ENCODE measurements around the gene PGBD5.

The PGBD5 gene

GRCh38 chr1:230396966-230397365, 29.2 kb downstream of the PGBD5 start:
- Histone ChIP-seq H3K27me3 (ENCODE audit: low read depth, low read length) (no peaks in the 10 kb centered on the region), H4K20me1 (ENCODE audit: insufficient read depth, low read length) (no peaks in the 10 kb centered on the region), H3K9ac (ENCODE audit: low read length) (no peak overlapping the region), H3K4me1 (ENCODE audit: low read length) (no peaks in the 10 kb centered on the region), H3K4me3 (ENCODE audit: low read length) (no peak overlapping the region), H3K4me2 (ENCODE audit: low read length) (no peak overlapping the region), H2AFZ (ENCODE audit: low read depth, low read length) (no peak overlapping the region), H3K36me3 (replicated peaks; ENCODE audit: low read depth, low read length) (no peaks in the 10 kb centered on the region), H3K79me2 (ENCODE audit: low read length) (no peaks in the 10 kb centered on the region), H3K27ac (ENCODE audit: low read length) (no peak overlapping the region), H3K9me3 (ENCODE audit: insufficient read depth, low read length) (no peaks in the 10 kb centered on the region)
- TF ChIP-seq CTCF (IDR thresholded peaks at IDR 0.05; ENCODE audit: low read depth, low read length) (no peak), EZH2phosphoT487 (IDR thresholded peaks at IDR 0.05; ENCODE audit: low read depth) (no peak)

GRCh38 chr1:230395932-230396331, 30.2 kb downstream of the PGBD5 start:
- H2AFZ ChIP-seq (ENCODE audit: low read depth, low read length), result no peak overlapping the region
- H3K27ac ChIP-seq (ENCODE audit: low read length), result no peak overlapping the region
- H3K9ac ChIP-seq (ENCODE audit: low read length), result no peak overlapping the region
- no peaks in the 10 kb centered on the region for H3K4me1 ChIP-seq (ENCODE audit: low read length)
- no peaks in the 10 kb centered on the region for H4K20me1 ChIP-seq (ENCODE audit: insufficient read depth, low read length)
- H3K4me3 ChIP-seq (ENCODE audit: low read length), result no peak overlapping the region
- no peaks in the 10 kb centered on the region for H3K9me3 ChIP-seq (ENCODE audit: insufficient read depth, low read length)
- H3K36me3 ChIP-seq (replicated peaks; ENCODE audit: low read depth, low read length), result no peaks in the 10 kb centered on the region
- H3K79me2 ChIP-seq (ENCODE audit: low read length), result no peaks in the 10 kb centered on the region
- 0 out of 2 replicates have a peak, but pooled peaks cover 4% of the 10 kb centered on the region for H3K27me3 ChIP-seq (ENCODE audit: low read depth, low read length)
- TF ChIP-seq EZH2phosphoT487 (IDR thresholded peaks at IDR 0.05; ENCODE audit: low read depth) (no peak), CTCF (IDR thresholded peaks at IDR 0.05; ENCODE audit: low read depth, low read length) (no peak)
- H3K4me2 ChIP-seq (ENCODE audit: low read length), result no peak overlapping the region

- H3K27me3 ChIP-seq (ENCODE audit: low read depth, low read length), result 0 out of 2 replicates have a peak, but pooled peaks cover 7% of the 10 kb centered on the region
- no peaks in the 10 kb centered on the region for H4K20me1 ChIP-seq (ENCODE audit: insufficient read depth, low read length)
- no peaks in the 10 kb centered on the region for H3K9me3 ChIP-seq (ENCODE audit: insufficient read depth, low read length)
- no peak overlapping the region for H3K4me3 ChIP-seq (ENCODE audit: low read length)
- H3K4me1 ChIP-seq (ENCODE audit: low read length), result no peaks in the 10 kb centered on the region
- H3K79me2 ChIP-seq (ENCODE audit: low read length), result no peaks in the 10 kb centered on the region
- H2AFZ ChIP-seq (ENCODE audit: low read depth, low read length), result no peak overlapping the region
- no peak overlapping the region for H3K9ac ChIP-seq (ENCODE audit: low read length)
- no peaks in the 10 kb centered on the region for H3K36me3 ChIP-seq (replicated peaks; ENCODE audit: low read depth, low read length)
- H3K27ac ChIP-seq (ENCODE audit: low read length), result no peak overlapping the region
- no peak overlapping the region for H3K4me2 ChIP-seq (ENCODE audit: low read length)
- TF ChIP-seq CTCF (IDR thresholded peaks at IDR 0.05; ENCODE audit: low read depth, low read length), result no peak
- no peak for TF ChIP-seq EZH2phosphoT487 (IDR thresholded peaks at IDR 0.05; ENCODE audit: low read depth)
Observed at GRCh38 chr1:230394741-230395140, 31.4 kb downstream of the PGBD5 start.

- H3K27ac ChIP-seq (ENCODE audit: low read length), result no peak overlapping the region
- H3K36me3 ChIP-seq (replicated peaks; ENCODE audit: low read depth, low read length), result no peaks in the 10 kb centered on the region
- H3K4me2 ChIP-seq (ENCODE audit: low read length), result no peak overlapping the region
- H3K27me3 ChIP-seq (ENCODE audit: low read depth, low read length), result 0 out of 2 replicates have a peak, but pooled peaks cover 7% of the 10 kb centered on the region
- no peaks in the 10 kb centered on the region for H3K79me2 ChIP-seq (ENCODE audit: low read length)
- H3K9me3 ChIP-seq (ENCODE audit: insufficient read depth, low read length), result no peaks in the 10 kb centered on the region
- H4K20me1 ChIP-seq (ENCODE audit: insufficient read depth, low read length), result no peaks in the 10 kb centered on the region
- no peak overlapping the region for H3K4me3 ChIP-seq (ENCODE audit: low read length)
- H2AFZ ChIP-seq (ENCODE audit: low read depth, low read length), result no peak overlapping the region
- no peaks in the 10 kb centered on the region for H3K4me1 ChIP-seq (ENCODE audit: low read length)
- no peak overlapping the region for H3K9ac ChIP-seq (ENCODE audit: low read length)
- no peak for TF ChIP-seq EZH2phosphoT487 (IDR thresholded peaks at IDR 0.05; ENCODE audit: low read depth)
- TF ChIP-seq CTCF (IDR thresholded peaks at IDR 0.05; ENCODE audit: low read depth, low read length), result no peak
Observed at GRCh38 chr1:230394134-230394533, 32.0 kb downstream of the PGBD5 start.
